OCI-LY1 (cell line): ENCODE data around the gene SCART1.

Source experiments
- H2AFZ ChIP-seq: fragments of 200-600 bp; sonication (generic), shearing (Covaris generic); 2 replicates; pipeline ENCODE4 v1.6.0; 2014; ENCODE audit warnings: antibody characterized with exemption, mild to moderate bottlenecking, low read length
- H3F3A ChIP-seq: fragments of 200-600 bp; sonication (generic), shearing (Covaris generic); 2 replicates; pipeline ENCODE4 v1.6.0; 2014; ENCODE audit warnings: mild to moderate bottlenecking, antibody characterized with exemption, low read length, moderate library complexity; ENCODE audit not compliant: insufficient read depth
- H3K27ac ChIP-seq: fragments of 200-600 bp; sonication (generic); 2 replicates; pipeline ENCODE4 v1.5.1; 2014; ENCODE audit warnings: low read length, mixed run types, mild to moderate bottlenecking, low read depth; ENCODE audit not compliant: poor library complexity, severe bottlenecking
- H3K27me3 ChIP-seq: fragments of 200-600 bp; sonication (generic); 2 replicates; pipeline ENCODE4 v1.6.0; 2014; ENCODE audit warnings: antibody characterized with exemption, mild to moderate bottlenecking, low read length, moderate library complexity; ENCODE audit not compliant: insufficient read depth
- H3K36me3 ChIP-seq: fragments of 200-600 bp; sonication (generic); 2 replicates; pipeline ENCODE4 v1.6.1; 2014; ENCODE audit warnings: mild to moderate bottlenecking, antibody characterized with exemption, low read length, moderate library complexity, mixed read lengths; ENCODE audit not compliant: insufficient read depth
- H3K4me1 ChIP-seq: fragments of 200-600 bp; sonication (generic); 2 replicates; pipeline ENCODE4 v1.5.1; 2014; ENCODE audit warnings: mild to moderate bottlenecking, low read length, moderate library complexity; ENCODE audit not compliant: insufficient read depth, severe bottlenecking
- H3K4me2 ChIP-seq: fragments of 200-600 bp; sonication (generic), shearing (Covaris generic); 2 replicates; pipeline ENCODE4 v1.6.1; 2014; ENCODE audit warnings: low read length
- H3K4me3 ChIP-seq: fragments of 200-600 bp; sonication (generic); 2 replicates; pipeline ENCODE4 v1.5.1; 2014; ENCODE audit warnings: low read length, low read depth, mild to moderate bottlenecking, mixed read lengths; ENCODE audit not compliant: poor library complexity, severe bottlenecking
- H3K79me2 ChIP-seq: fragments of 200-600 bp; shearing (Covaris generic); 2 replicates; pipeline ENCODE4 v1.6.1; 2016; ENCODE audit warnings: mixed run types, low read length, mixed read lengths; ENCODE audit not compliant: insufficient read depth
- H3K9ac ChIP-seq: fragments of 200-600 bp; sonication (generic), shearing (Covaris generic); 2 replicates; pipeline ENCODE4 v1.6.1; 2014; ENCODE audit warnings: mild to moderate bottlenecking, low read length, mixed read lengths
- H3K9me2 ChIP-seq: fragments of 200-600 bp; sonication (generic), shearing (Covaris generic); 2 replicates; pipeline ENCODE4 v1.6.1; 2014; ENCODE audit warnings: low read depth, mild to moderate bottlenecking, low read length, mixed read lengths
- H3K9me3 ChIP-seq: fragments of 200-600 bp; shearing (Covaris generic); 2 replicates; pipeline ENCODE4 v1.6.1; 2014; ENCODE audit warnings: low read length, mixed read lengths
- H4K20me1 ChIP-seq: fragments of 200-600 bp; sonication (generic), shearing (Covaris generic); 2 replicates; pipeline ENCODE4 v1.6.0; 2016; ENCODE audit warnings: mild to moderate bottlenecking, low read length; ENCODE audit not compliant: insufficient read depth
- EZH2 ChIP-seq: fragments of 200-600 bp; sonication (generic), shearing (Covaris generic); IDR thresholded peaks from 2 replicates; pipeline ENCODE4 v1.8.0; 2017; ENCODE audit warnings: borderline replicate concordance, mixed run types, mild to moderate bottlenecking, antibody characterized with exemption, low read length, moderate library complexity, mixed read lengths
- TF ChIP-seq, protein P1 (sequence below): fragments of 200-600 bp; sonication (generic), shearing (Covaris generic); IDR thresholded peaks from 2 replicates; pipeline ENCODE4 v1.5.1; 2017; ENCODE audit warnings: mild to moderate bottlenecking, antibody characterized with exemption, low read length, moderate library complexity, mixed read lengths

Gene SCART1

DNA sequence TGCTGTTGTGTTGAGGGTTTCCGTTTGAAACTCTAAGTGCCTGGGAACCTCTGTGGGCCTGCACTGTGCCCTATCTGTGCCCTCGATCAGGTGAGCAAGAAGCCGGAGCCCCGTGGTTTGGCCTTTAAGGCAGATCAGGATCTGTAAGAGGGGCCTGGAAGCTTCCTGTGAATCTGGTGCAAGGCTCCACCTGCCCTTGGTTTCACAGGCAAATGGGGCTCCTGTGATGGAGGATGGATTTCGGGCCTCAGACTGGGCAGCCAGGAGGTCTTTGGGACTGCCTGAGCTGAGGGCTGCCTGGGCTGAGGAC, 21.6 kb downstream of the SCART1 start:
- no peaks in the 10 kb centered on the region for H3K9me3 ChIP-seq
- H3K4me1 ChIP-seq = no peaks in the 10 kb centered on the region
- H3K9ac ChIP-seq = no peak overlapping the region
- TF ChIP-seq, protein P1, sequence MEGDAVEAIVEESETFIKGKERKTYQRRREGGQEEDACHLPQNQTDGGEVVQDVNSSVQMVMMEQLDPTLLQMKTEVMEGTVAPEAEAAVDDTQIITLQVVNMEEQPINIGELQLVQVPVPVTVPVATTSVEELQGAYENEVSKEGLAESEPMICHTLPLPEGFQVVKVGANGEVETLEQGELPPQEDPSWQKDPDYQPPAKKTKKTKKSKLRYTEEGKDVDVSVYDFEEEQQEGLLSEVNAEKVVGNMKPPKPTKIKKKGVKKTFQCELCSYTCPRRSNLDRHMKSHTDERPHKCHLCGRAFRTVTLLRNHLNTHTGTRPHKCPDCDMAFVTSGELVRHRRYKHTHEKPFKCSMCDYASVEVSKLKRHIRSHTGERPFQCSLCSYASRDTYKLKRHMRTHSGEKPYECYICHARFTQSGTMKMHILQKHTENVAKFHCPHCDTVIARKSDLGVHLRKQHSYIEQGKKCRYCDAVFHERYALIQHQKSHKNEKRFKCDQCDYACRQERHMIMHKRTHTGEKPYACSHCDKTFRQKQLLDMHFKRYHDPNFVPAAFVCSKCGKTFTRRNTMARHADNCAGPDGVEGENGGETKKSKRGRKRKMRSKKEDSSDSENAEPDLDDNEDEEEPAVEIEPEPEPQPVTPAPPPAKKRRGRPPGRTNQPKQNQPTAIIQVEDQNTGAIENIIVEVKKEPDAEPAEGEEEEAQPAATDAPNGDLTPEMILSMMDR = no peak
- no peak for TF ChIP-seq EZH2
- H3K4me2 ChIP-seq = no peak overlapping the region
- H2AFZ ChIP-seq = no peak overlapping the region
- H4K20me1 ChIP-seq = no peaks in the 10 kb centered on the region
- no peaks in the 10 kb centered on the region for H3K27me3 ChIP-seq
- H3K79me2 ChIP-seq = no peaks in the 10 kb centered on the region
- H3K4me3 ChIP-seq = no peak overlapping the region
- no peaks in the 10 kb centered on the region for H3F3A ChIP-seq
- no peak overlapping the region for H3K27ac ChIP-seq
- H3K36me3 ChIP-seq = 0 out of 2 replicates have a peak, but pooled peaks cover 5% of the 10 kb centered on the region
- H3K9me2 ChIP-seq = no peaks in the 10 kb centered on the region

DNA sequence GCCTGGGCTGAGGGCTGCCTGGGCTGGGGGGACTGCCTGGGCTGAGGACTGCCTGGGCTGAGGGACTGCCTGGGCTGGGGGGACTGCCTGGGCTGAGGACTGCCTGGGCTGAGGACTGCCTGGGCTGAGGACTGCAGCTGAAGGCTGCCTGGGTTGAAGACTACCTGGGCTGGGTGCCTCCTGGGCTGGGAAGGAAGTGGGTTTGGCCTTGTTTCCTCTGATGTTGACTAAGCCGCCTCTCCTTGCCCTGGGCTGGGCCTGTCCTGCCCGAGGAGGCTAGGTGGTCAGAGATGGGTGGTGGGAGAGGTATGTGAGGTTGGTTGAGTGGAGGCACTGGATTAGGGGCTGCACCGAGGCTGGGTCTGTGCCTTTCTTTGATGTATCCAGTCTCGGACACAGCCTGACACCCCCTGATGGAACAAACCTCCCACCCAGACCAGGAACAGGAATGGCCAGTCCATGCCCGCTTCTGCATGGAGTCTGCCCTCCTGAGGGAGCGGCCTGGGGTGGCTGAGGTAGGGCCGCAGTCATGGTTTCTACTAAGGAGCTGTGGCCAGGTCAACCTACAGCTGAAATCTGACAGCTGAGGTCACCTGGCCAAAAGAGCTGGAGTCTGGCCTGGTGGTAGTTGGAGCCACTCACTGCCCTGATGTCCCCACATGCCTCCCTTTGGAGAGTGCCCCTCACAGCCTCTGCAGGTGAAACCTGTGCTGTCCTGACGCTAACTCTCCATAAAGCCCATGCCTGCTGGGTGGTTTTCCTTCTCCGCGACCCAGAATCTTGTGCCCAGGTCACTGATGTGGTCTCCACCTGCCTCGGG, 22.3 kb downstream of the SCART1 start:
- Histone ChIP-seq H3F3A (no peaks in the 10 kb centered on the region), H4K20me1 (no peaks in the 10 kb centered on the region), H3K27me3 (no peaks in the 10 kb centered on the region), H3K4me3 (no peak overlapping the region), H3K9ac (no peak overlapping the region), H3K4me1 (no peaks in the 10 kb centered on the region), H3K36me3 (0 out of 2 replicates have a peak, but pooled peaks cover 5% of the 10 kb centered on the region), H3K9me3 (no peaks in the 10 kb centered on the region), H3K79me2 (no peaks in the 10 kb centered on the region), H2AFZ (no peak overlapping the region), H3K9me2 (no peaks in the 10 kb centered on the region), H3K4me2 (no peak overlapping the region), H3K27ac (no peak overlapping the region)
- TF ChIP-seq EZH2 = no peak
- TF ChIP-seq, protein P1 = no peak

DNA sequence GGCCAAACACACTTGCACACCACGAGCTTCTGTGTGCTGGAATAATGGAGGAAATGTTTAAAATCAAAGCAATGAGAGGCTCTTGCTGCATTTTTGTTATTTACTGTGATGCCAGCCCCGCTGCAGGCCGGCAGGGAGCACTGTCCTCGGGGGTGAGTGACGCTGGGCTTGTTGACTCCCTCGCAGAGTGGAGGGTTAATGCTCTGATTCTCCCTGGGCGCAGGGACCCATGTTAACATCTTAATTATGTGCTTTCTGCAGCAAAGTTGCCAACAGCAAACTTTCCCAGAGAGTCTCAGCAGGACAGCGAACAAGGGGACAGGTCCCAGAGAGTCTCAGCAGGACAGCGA, 22.9 kb downstream of the SCART1 start:
- H3K4me2 ChIP-seq = no peak overlapping the region
- no peaks in the 10 kb centered on the region for H3K9me3 ChIP-seq

More for the DNA sequence above, 22.9 kb downstream of the SCART1 start:
- H4K20me1 ChIP-seq = no peaks in the 10 kb centered on the region
- H3K9me2 ChIP-seq = no peaks in the 10 kb centered on the region
- no peak for TF ChIP-seq EZH2
- TF ChIP-seq, protein P1 = no peak
- no peak overlapping the region for H2AFZ ChIP-seq
- no peaks in the 10 kb centered on the region for H3K79me2 ChIP-seq
- no peak overlapping the region for H3K27ac ChIP-seq
- H3F3A ChIP-seq = no peaks in the 10 kb centered on the region
- H3K27me3 ChIP-seq = no peaks in the 10 kb centered on the region
- H3K4me1 ChIP-seq = no peaks in the 10 kb centered on the region
- H3K4me3 ChIP-seq = no peak overlapping the region
- H3K36me3 ChIP-seq = 0 out of 2 replicates have a peak, but pooled peaks cover 5% of the 10 kb centered on the region
- no peak overlapping the region for H3K9ac ChIP-seq
